ENCODE measurements around the gene IGFL2.
"Not testable (repeated sequence)": the region's sequence is repeated elsewhere in the genome, so short reads cannot be mapped to it uniquely, and the experiment has no call there.

Gene IGFL2

GRCh38 chr19:46205183-46205984, 57.3 kb downstream of the IGFL2 start:
- POLR2A ChIA-PET (ENCODE audit: low non-redundant PET): no interaction called here
- DNase-seq (ENCODE audit: low spot score): no peak
- CTCF ChIA-PET: interaction anchor here (0.6 to 1.4 kb wide), 2 partner anchors 62 to 177 kb away, joined by 3 read pairs; no protein-coding TSS in a partner anchor
- TF ChIP-seq CTCF (conservative IDR thresholded peaks at IDR 0.05; ENCODE audit: low read depth): no peak
- H3K27ac ChIP-seq: peak overlapping the region; percentile 91

GRCh38 chr19:46206176-46206575, 58.1 kb downstream of the IGFL2 start:
- ChIA-PET POLR2A (ENCODE audit: low non-redundant PET) (no interaction called here), CTCF (interaction anchor here (1.4 kb wide), 1 partner anchor 178 kb away, joined by 3 read pairs; no protein-coding TSS in a partner anchor)
- DNase-seq (ENCODE audit: low spot score): peak; percentile 89
- no peak for TF ChIP-seq CTCF (conservative IDR thresholded peaks at IDR 0.05; ENCODE audit: low read depth)
- H3K27ac ChIP-seq: peak overlapping the region; percentile 91

- DNase-seq (ENCODE audit: low spot score): no peak
- TF ChIP-seq CTCF (conservative IDR thresholded peaks at IDR 0.05; ENCODE audit: low read depth): no peak
- peak overlapping the region; percentile 91 for H3K27ac ChIP-seq
- CTCF ChIA-PET: interaction anchor here (1.4 kb wide), 1 partner anchor 178 kb away, joined by 3 read pairs; no protein-coding TSS in a partner anchor
- POLR2A ChIA-PET (ENCODE audit: low non-redundant PET): no interaction called here
Measured at GRCh38 chr19:46206682-46207081, 58.6 kb downstream of the IGFL2 start.

- H3K27ac ChIP-seq: peak overlapping the region; percentile 91
- CTCF ChIA-PET; POLR2A ChIA-PET (ENCODE audit: low non-redundant PET); DNase-seq (ENCODE audit: low spot score): not testable (repeated sequence)
Measured at GRCh38 chr19:46207858-46208257, 59.8 kb downstream of the IGFL2 start.

- DNase-seq (ENCODE audit: low spot score): no peak
- ChIA-PET CTCF (no interaction called here), POLR2A (ENCODE audit: low non-redundant PET) (no interaction called here)
- H3K27ac ChIP-seq: peak overlapping the region; percentile 91
- TF ChIP-seq CTCF (conservative IDR thresholded peaks at IDR 0.05; ENCODE audit: low read depth): no peak
Measured at GRCh38 chr19:46209051-46209450, 61.0 kb downstream of the IGFL2 start.

- no peak for TF ChIP-seq CTCF (conservative IDR thresholded peaks at IDR 0.05; ENCODE audit: low read depth)
- peak overlapping the region; percentile 91 for H3K27ac ChIP-seq
- ChIA-PET CTCF (no interaction called here), POLR2A (ENCODE audit: low non-redundant PET) (no interaction called here)
- no peak for DNase-seq (ENCODE audit: low spot score)
Measured at GRCh38 chr19:46209472-46209871, 61.4 kb downstream of the IGFL2 start.

- no peak for DNase-seq (ENCODE audit: low spot score)
- H3K27ac ChIP-seq: peak overlapping the region; percentile 95
- ChIA-PET CTCF (interaction anchor here (0.6 to 0.9 kb wide), 2 partner anchors 11 to 361 kb away, joined by 3 read pairs; no protein-coding TSS in a partner anchor), POLR2A (ENCODE audit: low non-redundant PET) (no interaction called here)
- TF ChIP-seq CTCF (conservative IDR thresholded peaks at IDR 0.05; ENCODE audit: low read depth): no peak
Measured at GRCh38 chr19:46210669-46211068, 62.6 kb downstream of the IGFL2 start.

All from RWPE1 (cell line).